Skeletal muscle satellite cell (primary cell): ENCODE measurements around the gene GNAQ.
"Not testable (repeated sequence)": the region's sequence is repeated elsewhere in the genome, so short reads cannot be mapped to it uniquely, and the experiment has no call there.

Source experiments
- H3K27me3 ChIP-seq: 2 replicates; pipeline ENCODE4 v1.7.0; 2013; ENCODE audit warnings: low read length; ENCODE audit not compliant: control insufficient read depth, insufficient read depth
- H3K36me3 ChIP-seq: 2 replicates; pipeline ENCODE4 v1.7.0; 2013; ENCODE audit warnings: mild to moderate bottlenecking, control low read depth, low read length; ENCODE audit not compliant: insufficient read depth
- H3K4me1 ChIP-seq: 2 replicates; pipeline ENCODE4 v1.7.0; 2013; ENCODE audit warnings: low read length; ENCODE audit not compliant: control insufficient read depth, insufficient read depth
- H3K4me2 ChIP-seq: 2 replicates; pipeline ENCODE4 v1.7.0; 2013; ENCODE audit warnings: mild to moderate bottlenecking, low read length
- H3K4me3 ChIP-seq: 2 replicates; pipeline ENCODE4 v1.7.0; 2013; ENCODE audit warnings: low read length
- H3K9ac ChIP-seq: 2 replicates; pipeline ENCODE4 v1.7.0; 2013; ENCODE audit warnings: mild to moderate bottlenecking, low read depth, low read length, moderate library complexity
- H3K9me3 ChIP-seq: replicated peaks from 2 replicates; pipeline ENCODE4 v1.7.0; 2013; ENCODE audit warnings: mild to moderate bottlenecking, control low read depth, low read length

The GNAQ gene

DNA sequence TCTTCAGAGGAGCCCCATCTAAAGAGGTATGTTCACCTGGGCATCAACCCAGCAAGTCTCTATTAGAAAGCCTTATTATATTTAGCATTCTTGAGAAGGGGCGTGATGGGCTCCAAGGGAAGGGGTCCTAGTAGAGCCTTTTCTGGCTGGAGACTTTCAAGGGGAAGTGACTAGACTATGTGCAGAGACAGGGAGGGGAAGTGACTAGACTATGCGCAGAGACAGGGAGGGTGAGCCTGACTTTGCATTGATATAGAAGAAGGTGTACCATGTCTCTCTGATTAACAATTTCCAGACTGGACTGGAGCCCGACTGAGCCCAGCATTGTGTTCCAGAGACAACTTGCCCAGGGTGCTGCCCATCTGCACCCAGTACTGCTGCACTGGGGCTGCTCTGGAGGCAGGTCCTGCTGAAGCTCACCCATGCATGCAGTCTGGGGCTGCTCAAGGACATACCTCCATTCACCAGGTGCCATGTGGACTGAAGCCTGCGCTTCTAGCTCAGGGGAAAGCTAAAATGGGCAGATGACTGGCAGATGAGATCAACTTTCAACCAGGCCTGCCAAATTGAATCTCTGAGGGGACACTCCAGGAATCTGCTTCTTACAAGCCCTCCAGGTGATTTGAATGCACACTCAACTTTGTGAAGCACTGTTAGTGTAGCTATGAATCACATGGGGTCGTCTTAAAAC lies 300.5 kb downstream of the GNAQ start:
- H3K4me3 ChIP-seq, result no peak overlapping the region
- no peaks in the 10 kb centered on the region for H3K9me3 ChIP-seq
- peaks cover 34% of the 10 kb centered on the region for H3K4me1 ChIP-seq
- no peaks in the 10 kb centered on the region for H3K27me3 ChIP-seq
- no peak overlapping the region for H3K4me2 ChIP-seq
- H3K9ac ChIP-seq, result no peak overlapping the region
- H3K36me3 ChIP-seq, result peaks cover 26% of the 10 kb centered on the region

DNA sequence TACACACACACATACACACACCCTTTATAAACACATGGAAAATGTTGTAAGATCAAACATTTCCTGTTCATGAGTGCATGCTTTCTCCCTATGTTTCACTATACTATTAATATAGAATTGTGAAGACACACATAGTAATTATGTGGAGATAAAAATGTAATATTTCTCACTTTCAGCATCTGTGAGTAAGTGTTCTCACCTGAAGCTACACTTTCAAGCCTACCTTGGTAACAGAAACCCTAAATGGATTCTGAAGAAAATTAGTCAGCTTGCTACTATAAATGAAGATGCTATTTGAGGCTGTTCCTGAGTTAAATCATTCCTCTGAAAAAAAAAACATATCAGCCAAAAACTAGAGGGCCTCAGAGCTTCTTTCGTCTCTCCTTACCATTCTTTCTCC lies 302.4 kb downstream of the GNAQ start:
- Histone ChIP-seq H3K4me3 (no peak overlapping the region), H3K9ac (no peak overlapping the region), H3K27me3 (no peaks in the 10 kb centered on the region), H3K4me2 (no peak overlapping the region), H3K36me3 (peaks cover 32% of the 10 kb centered on the region), H3K9me3 (no peaks in the 10 kb centered on the region), H3K4me1 (peaks cover 19% of the 10 kb centered on the region)

DNA sequence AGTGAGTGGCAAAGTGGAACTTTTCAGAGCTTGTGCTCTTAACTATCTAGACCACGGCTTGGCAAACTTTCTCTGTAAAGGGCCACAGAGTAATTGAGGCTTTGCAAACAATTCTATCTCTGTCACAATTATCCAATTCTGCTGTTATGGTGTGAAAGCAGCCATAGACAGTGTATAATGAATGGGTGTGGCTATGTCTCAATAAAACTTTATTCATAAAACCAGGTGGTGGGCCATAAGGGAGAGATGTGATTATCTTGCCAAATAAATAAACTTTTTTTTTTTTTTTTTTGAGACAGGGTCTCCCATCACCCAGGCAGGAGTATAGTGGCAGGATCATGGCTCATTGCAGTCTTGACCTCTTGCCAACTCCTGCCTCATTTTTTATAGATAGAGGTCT lies 304.8 kb downstream of the GNAQ start:
- no peak overlapping the region for H3K9ac ChIP-seq
- peaks cover 39% of the 10 kb centered on the region for H3K36me3 ChIP-seq
- H3K4me2 ChIP-seq, result no peak overlapping the region
- H3K9me3 ChIP-seq, result no peaks in the 10 kb centered on the region
- no peaks in the 10 kb centered on the region for H3K27me3 ChIP-seq
- peaks cover 5% of the 10 kb centered on the region for H3K4me1 ChIP-seq
- H3K4me3 ChIP-seq, result no peak overlapping the region

- Histone ChIP-seq H3K4me1 (peaks cover under 1% of the 10 kb centered on the region), H3K36me3 (peaks cover 40% of the 10 kb centered on the region), H3K27me3 (no peaks in the 10 kb centered on the region), H3K4me3 (no peak overlapping the region), H3K4me2 (no peak overlapping the region), H3K9me3 (no peaks in the 10 kb centered on the region), H3K9ac (no peak overlapping the region)
Observed at GRCh38 chr9:77726289-77726688, 305.3 kb downstream of the GNAQ start.

DNA sequence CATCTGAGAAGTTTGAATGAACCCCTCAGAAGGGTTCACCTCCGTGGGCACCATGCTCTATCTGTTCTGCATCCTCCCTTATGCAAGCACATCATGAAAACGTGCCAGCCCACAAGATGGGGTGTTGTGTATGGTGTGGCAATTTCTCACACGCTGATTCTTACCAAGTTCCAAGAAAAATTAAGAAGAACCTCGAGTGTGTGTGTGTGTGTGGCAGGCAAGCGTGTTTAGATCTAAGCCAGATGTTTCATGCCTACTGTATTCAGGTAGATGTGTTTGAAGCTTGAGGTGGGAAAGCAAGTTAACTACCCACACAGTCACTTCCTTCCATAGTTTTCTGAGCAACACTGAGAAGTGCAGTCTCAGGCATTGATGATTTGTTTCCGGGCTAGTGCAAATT lies 305.8 kb downstream of the GNAQ start:
- Histone ChIP-seq H3K9me3 (no peaks in the 10 kb centered on the region), H3K9ac (no peak overlapping the region), H3K4me2 (no peak overlapping the region), H3K4me3 (no peak overlapping the region), H3K36me3 (peaks cover 42% of the 10 kb centered on the region), H3K4me1 (no peaks in the 10 kb centered on the region), H3K27me3 (no peaks in the 10 kb centered on the region)

DNA sequence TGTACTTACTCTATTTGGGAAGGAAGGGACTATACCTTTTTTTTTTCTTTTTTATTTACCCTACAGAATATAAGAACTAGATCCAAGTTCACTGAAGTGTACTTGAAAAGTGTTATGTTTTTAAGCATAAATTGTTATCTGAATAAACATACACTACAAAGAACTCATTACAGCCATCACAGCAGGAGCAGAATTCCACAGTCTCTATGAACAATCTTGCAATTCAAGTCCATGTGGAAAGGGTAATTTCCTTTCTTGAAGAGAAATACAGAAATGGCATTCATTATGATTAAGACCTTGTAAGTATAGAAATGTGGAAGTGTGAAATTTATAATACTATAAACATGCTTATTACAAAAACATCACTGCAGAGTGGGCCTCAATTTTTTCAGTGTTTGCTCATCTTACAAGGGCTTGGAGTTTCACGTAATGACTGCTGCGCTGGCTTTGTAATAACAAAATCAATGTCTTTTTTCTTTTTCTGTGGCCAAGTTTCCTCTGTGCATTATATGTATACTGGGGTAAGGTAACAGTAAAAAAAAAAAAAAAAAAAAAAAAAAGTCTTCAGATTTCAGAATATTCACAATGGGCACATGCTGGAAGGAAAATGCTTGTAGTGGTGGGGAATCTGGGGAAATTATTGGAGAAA lies 306.4 kb downstream of the GNAQ start:
- H3K4me2 ChIP-seq, result no peak overlapping the region
- H3K27me3 ChIP-seq, result no peaks in the 10 kb centered on the region
- no peaks in the 10 kb centered on the region for H3K9me3 ChIP-seq
- H3K4me1 ChIP-seq, result peaks cover 5% of the 10 kb centered on the region
- no peak overlapping the region for H3K9ac ChIP-seq
- no peak overlapping the region for H3K4me3 ChIP-seq
- peaks cover 41% of the 10 kb centered on the region for H3K36me3 ChIP-seq

- not testable (repeated sequence) for H3K27me3 ChIP-seq, H3K9me3 ChIP-seq, H3K4me2 ChIP-seq, H3K9ac ChIP-seq, H3K4me3 ChIP-seq
- Histone ChIP-seq H3K36me3 (peaks cover 21% of the 10 kb centered on the region), H3K4me1 (peaks cover 38% of the 10 kb centered on the region)
Observed at GRCh38 chr9:77721156-77721555, 310.5 kb downstream of the GNAQ start.

- H3K27me3 ChIP-seq, result no peaks in the 10 kb centered on the region
- H3K9me3 ChIP-seq, result no peaks in the 10 kb centered on the region
- peaks cover 11% of the 10 kb centered on the region for H3K36me3 ChIP-seq
- no peak overlapping the region for H3K4me3 ChIP-seq
- H3K4me1 ChIP-seq, result peaks cover 52% of the 10 kb centered on the region
- no peak overlapping the region for H3K4me2 ChIP-seq
- H3K9ac ChIP-seq, result no peak overlapping the region
Observed at GRCh38 chr9:77719321-77719720, 312.3 kb downstream of the GNAQ start.

DNA sequence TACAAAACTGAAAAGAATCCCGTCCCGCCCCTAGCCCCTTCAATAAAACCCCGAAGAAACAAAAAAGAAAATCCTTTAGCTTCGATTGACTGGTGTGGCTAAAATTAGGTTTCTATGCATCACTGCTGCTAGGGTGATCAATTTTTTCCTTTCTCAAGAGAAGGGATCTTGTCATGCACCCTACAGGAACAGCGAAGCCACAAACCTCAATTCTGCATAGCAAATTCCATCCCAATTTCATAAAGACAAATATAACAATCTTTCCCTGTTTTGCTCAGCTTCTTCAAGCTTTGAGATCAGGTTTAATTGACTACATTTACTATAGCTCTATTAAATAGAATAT lies 313.3 kb downstream of the GNAQ start:
- Histone ChIP-seq H3K4me2 (peak overlapping the region; percentile 64), H3K4me1 (peaks cover 63% of the 10 kb centered on the region), H3K9ac (peak overlapping the region; percentile 59)

DNA sequence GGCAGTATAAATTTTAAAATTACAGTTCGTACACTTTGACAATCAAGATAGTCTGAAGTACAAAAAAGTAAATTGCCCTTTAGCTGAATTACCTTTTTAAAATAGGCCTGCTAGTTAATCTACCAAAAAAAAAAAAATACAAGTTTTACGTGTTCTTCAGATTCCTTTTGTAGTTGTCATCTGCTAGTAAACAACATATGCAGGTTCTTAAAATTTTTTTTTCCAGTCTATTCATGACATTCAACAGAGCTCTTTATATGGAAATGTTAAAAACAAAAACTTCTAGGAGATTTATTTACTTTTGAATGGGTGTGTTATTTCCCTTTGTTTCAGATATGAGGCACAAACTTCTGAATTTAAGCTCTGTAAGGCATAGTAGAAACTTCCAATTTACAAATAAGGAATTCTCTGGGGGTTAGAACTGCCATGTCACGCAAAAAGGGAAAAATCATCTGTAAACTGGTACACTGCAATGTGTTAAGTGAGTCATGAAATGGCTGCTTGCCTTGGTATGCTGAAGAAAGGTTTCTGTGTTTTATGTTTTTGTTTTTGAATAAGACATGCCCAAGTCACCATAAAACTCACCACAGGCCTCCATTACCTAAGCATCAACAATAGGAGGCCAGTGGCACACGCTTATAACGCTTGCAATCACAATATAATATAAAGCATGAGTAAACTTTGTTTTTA lies 313.9 kb downstream of the GNAQ start:
- Histone ChIP-seq H3K9ac (peak overlapping the region; percentile 59), H3K4me1 (peaks cover 68% of the 10 kb centered on the region), H3K4me2 (peak overlapping the region; percentile 64)
- not testable (repeated sequence) for H3K36me3 ChIP-seq, H3K27me3 ChIP-seq, H3K4me3 ChIP-seq, H3K9me3 ChIP-seq

More for the DNA sequence above, 313.3 kb downstream of the GNAQ start:
- H3K36me3 ChIP-seq, H3K4me3 ChIP-seq, H3K27me3 ChIP-seq, H3K9me3 ChIP-seq: not testable (repeated sequence)

- no peaks in the 10 kb centered on the region for H3K36me3 ChIP-seq
- peak overlapping the region; percentile 39 for H3K4me2 ChIP-seq
- H3K4me3 ChIP-seq, result peak overlapping the region; percentile 5
- peaks cover 3% of the 10 kb centered on the region for H3K9me3 ChIP-seq
- no peaks in the 10 kb centered on the region for H3K27me3 ChIP-seq
- peaks cover 65% of the 10 kb centered on the region for H3K4me1 ChIP-seq
- H3K9ac ChIP-seq, result peak overlapping the region; percentile 59
Observed at GRCh38 chr9:77714077-77714549, 317.5 kb downstream of the GNAQ start.
